HG02970 (cell line): ENCODE data around the gene DGAT2.
A peak's percentile ranks its signal among the peaks of the same experiment; 100 is the strongest.
"Not testable (repeated sequence)": the region's sequence is repeated elsewhere in the genome, so short reads cannot be mapped to it uniquely, and the experiment has no call there.

ENCODE experiments used
- ATAC-seq: cut with Tn5 transposase; IDR thresholded peaks from one replicate; pipeline ENCODE4 v1.9.1; 2021; ENCODE audit warnings: mild to moderate bottlenecking, moderate library complexity, moderate number of reproducible peaks; ENCODE audit not compliant: unreplicated experiment, low FRiP score

Gene DGAT2, protein sequence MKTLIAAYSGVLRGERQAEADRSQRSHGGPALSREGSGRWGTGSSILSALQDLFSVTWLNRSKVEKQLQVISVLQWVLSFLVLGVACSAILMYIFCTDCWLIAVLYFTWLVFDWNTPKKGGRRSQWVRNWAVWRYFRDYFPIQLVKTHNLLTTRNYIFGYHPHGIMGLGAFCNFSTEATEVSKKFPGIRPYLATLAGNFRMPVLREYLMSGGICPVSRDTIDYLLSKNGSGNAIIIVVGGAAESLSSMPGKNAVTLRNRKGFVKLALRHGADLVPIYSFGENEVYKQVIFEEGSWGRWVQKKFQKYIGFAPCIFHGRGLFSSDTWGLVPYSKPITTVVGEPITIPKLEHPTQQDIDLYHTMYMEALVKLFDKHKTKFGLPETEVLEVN

DNA sequence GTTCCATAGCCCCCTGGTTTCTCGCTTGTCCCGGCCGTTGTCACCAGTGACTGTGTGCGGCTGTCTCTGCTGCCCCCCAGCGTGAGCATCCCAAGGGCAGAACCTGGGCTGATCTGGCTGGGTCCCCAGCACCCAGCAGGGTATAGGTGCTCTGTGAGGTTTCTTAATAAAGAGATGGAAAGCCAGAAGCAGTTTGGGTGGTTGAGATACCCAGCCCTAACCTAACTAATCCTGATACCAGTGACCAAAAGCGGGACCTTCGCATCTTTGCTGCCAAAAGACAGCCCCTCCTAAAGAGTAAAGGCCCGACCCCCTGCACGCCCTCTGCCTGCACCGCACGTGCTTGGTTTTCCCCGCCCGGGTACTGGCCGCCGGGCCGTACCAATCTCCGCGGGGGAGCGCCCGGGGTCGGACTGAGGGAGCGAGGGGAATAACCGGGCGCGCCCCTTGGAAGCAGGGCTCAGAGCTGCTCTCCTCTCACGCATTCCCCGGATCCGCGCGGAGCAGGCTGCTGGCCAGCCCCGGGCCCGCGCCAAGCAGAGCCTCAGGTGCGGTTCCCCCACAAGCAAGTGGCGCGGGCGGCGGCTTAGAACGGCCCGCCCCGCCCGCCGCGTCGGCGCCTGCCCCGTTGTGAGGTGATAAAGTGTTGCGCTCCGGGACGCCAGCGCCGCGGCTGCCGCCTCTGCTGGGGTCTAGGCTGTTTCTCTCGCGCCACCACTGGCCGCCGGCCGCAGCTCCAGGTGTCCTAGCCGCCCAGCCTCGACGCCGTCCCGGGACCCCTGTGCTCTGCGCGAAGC, at the start of gene DGAT2:
DGAT2 (plus strand) TSS at position 667 of the 797 bp plus-strand sequence. CDS start 214 bp downstream, outside the sequence.
- peak; percentile 52 for ATAC-seq

GRCh38 chr11:75719340-75720239, 49.0 kb upstream of the DGAT2 start:
- ATAC-seq = no peak

DNA sequence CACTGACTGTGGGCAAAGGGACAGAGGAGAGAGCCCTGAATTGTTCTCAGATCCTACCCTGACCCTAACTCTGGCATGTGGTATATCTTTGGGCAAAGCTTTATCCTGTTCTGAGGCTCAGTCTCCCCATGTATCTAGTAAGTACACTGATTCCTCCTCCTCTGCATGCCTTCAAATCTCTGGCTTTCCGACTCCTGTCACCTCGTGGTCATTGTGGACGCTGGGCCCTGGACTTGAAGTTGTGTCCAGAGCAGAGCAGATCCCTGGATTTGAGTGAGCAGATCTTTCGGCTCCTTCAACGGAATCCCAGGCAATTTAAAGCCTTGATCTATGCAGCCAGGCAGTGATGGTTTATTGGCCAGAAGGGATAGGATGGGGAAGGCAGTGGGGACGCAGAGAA, 47.9 kb upstream of the DGAT2 start:
- ATAC-seq = no peak

GRCh38 chr11:75721852-75722668, 46.5 kb upstream of the DGAT2 start:
- no peak for ATAC-seq

GRCh38 chr11:75722669-75723042, 45.9 kb upstream of the DGAT2 start:
- no peak for ATAC-seq

- no peak for ATAC-seq
Observed at GRCh38 chr11:75725547-75726320, 42.8 kb upstream of the DGAT2 start.

DNA sequence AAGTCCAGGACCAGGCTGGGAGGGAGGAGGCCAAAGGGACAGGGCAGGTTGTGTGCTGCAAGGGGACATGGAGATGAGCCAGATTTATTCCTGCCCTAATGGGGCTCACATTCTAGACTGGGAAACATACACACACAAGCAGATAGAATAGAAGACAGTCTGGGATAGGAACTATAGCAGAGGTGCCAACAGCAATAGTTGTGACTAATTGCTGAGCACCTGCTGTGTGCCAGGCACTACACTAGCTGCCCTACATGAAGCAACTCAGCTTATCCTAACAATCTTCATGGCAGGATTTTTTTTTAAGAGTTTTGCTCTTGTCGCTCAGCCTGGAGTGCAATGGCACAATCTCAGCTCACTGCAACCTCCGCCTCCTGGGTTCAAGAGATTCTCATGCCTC, 39.6 kb upstream of the DGAT2 start:
- no peak for ATAC-seq

DNA sequence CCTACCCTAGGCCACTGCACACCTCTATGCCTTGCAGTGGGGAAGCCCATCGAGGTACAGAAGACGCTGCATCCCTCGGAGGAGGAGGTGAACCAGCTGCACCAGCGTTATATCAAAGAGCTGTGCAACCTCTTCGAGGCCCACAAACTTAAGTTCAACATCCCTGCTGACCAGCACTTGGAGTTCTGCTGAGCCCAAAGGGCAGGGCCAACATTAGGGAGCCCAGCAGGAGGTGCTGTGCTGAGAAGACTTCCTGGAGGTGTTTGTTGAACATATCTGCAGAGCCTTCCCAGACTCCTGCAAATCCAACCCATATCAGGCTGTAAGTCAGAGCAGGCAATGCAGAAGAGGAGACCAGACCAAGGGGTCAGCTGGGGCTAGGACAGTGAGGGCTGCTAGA, 37.5 kb upstream of the DGAT2 start:
- ATAC-seq = no peak

- no peak for ATAC-seq
Observed at GRCh38 chr11:75733071-75733430, 35.5 kb upstream of the DGAT2 start.

DNA sequence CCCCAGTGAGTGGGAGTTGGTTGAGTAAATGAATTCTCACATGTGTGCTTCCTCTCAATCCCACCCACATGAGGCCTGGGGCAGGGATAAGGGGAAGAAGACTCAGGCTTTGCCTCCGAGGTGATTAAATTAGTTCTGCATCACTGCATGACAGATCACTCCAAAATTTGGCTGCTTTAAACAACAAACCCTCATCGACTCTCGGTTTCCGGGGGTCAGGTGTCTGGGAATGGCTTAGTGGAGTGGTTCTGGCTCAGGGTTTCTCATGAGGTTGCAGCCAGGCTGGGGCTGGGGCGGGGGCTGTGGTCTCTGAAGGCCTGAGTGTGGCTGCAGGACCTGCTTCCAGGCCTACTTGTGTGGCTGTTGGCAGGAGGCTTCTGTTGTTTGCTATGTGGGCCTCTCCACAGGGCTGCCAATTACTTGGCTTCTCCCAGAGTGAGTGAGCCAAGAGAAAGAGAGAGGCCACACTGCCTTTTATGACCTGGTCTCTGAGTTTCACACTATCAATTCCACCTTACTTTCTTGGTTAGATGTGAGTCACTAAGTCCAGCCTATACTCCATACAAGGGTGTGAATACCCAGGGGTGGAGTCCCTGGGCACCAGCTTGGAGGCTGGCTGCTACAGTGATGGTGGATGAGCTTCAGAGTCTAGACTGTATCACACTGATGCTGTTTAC, 35.0 kb upstream of the DGAT2 start:
- ATAC-seq = no peak

- ATAC-seq = no peak
Observed at GRCh38 chr11:75734491-75735180, 33.9 kb upstream of the DGAT2 start.

DNA sequence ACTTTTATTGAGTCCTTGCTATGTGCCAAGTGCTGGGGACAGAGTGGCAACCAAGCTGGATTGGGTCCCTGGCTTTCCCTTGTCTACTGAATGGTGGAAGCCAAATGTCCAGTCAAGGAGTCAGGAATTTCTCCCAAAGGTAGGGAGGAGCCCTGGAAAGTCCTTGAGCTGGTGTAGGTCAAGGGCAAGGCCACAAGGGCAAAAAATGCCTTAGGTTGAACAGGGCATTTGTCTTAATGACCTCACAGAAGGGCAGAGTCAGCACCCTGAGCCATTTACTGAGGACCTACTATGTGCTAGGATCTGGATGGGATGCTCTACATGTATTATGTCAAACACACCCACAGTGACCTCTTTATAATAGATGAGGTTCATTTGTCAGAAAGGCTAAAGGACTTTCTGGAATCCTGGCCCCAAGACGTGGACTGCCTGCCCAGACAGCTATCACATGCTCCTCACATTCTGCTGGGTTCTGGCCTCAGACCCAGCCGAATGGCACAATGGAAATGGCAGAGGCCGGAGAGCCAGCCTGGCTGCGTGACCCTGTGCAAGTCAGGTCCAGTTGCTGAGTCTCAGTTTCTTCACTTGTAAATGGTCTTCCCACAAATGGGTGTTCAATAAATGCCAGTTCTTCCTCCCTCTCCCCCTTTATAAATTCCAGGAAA, 33.3 kb upstream of the DGAT2 start:
- ATAC-seq = no peak

DNA sequence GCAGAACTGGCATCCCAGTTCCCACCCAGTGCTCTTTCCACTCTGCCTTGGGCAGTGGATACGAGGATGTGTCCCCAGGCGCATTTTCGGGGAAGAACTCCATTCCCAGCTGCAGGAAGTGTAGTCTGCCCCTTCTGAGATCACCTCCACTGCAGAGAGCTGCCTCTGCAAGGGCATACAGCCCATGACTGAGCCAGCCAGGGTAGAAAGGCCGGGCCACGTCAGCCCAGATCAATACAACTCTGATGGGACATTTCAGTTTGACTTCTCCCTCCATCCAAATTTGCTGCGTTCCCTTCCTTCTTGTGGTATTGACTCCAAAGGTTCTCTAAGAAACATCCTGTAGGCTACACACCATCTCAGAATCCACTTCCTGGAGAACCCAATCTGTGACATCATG, 31.3 kb upstream of the DGAT2 start:
- ATAC-seq = no peak

- ATAC-seq = no peak
Observed at GRCh38 chr11:75740681-75741080, 27.9 kb upstream of the DGAT2 start.

DNA sequence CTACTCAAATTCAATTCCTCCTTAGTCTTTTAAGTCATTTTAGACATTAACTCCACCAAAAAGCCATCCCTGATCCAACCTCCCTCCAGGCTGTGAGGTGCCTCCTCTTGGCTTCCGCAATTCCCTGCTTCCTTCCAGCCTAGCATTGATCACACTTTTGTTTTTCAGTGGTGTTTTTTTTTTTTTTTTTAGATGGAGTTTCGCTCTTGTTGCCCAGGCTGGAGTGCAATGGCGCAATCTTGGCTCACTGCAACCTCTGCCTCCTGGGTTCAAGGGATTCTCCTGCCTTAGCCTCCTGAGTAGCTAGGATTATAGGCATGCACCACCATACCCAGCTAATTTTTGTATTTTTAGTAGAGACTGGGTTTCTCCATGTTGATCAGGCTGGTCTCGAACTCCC, 25.4 kb upstream of the DGAT2 start:
- not testable (repeated sequence) for ATAC-seq

- no peak for ATAC-seq
Observed at GRCh38 chr11:75743711-75744563, 24.6 kb upstream of the DGAT2 start.

- ATAC-seq = no peak
Observed at GRCh38 chr11:75745807-75746206, 22.8 kb upstream of the DGAT2 start.
